MCF 10A (cell line): ENCODE results near the gene SOS1. TPM values are rescaled to one million over a fixed set of nuclear protein-coding genes. Genes with fewer than 3 reads are reported as not detected.

Source experiments
- BruUV-seq: library from RNA; stranded (reverse); fragments of 400-500 nt; replicated peaks from 2 replicates; lab custom pipeline; 2021; lab: Mats Ljungman, UMichigan
- CTCF ChIA-PET: fragments of 300-600 bp; sonication (Branson Sonifier 250); formaldehyde crosslinking; extraction: SDS; loops from one replicate; lab custom pipeline; 2021; ENCODE audit warnings: antibody characterized with exemption, inconsistent platforms; lab: Yijun Ruan, JAX
- POLR2A ChIA-PET: fragments of 300-600, 350-650 bp; sonication (Branson Sonifier 250); formaldehyde crosslinking; extraction: SDS; loops from one replicate; lab custom pipeline; 2020; ENCODE audit warnings: antibody characterized with exemption, inconsistent platforms; lab: Yijun Ruan, JAX
- DNase-seq: peaks from one replicate; pipeline ENCODE4 v3.0.0-alpha.2; 2018; ENCODE audit not compliant: unreplicated experiment
- H3K27ac Mint-ChIP-seq: one replicate; pipeline ENCODE4 v1.8.0; 2022; ENCODE audit warnings: mild to moderate bottlenecking, low read depth, mixed read lengths; ENCODE audit not compliant: unreplicated experiment
- H3K27me3 Mint-ChIP-seq: one replicate; pipeline ENCODE4 v1.8.0; 2022; ENCODE audit warnings: mixed read lengths; ENCODE audit not compliant: insufficient read depth, unreplicated experiment
- H3K36me3 Mint-ChIP-seq: one replicate; pipeline ENCODE4 v1.8.0; 2022; ENCODE audit warnings: mild to moderate bottlenecking, moderate library complexity, mixed read lengths; ENCODE audit not compliant: insufficient read depth, unreplicated experiment
- H3K4me1 Mint-ChIP-seq: one replicate; pipeline ENCODE4 v1.8.0; 2022; ENCODE audit warnings: mixed read lengths; ENCODE audit not compliant: insufficient read depth, unreplicated experiment
- H3K4me3 Mint-ChIP-seq: one replicate; pipeline ENCODE4 v1.8.0; 2022; ENCODE audit warnings: mild to moderate bottlenecking, moderate library complexity, mixed read lengths; ENCODE audit not compliant: unreplicated experiment
- H3K9me3 Mint-ChIP-seq: one replicate; pipeline ENCODE4 v1.8.0; 2022; ENCODE audit warnings: mixed read lengths; ENCODE audit not compliant: unreplicated experiment
- intact Hi-C: fragments of 100-400 bp; cut with micrococcal nuclease; formaldehyde crosslinking; loops from 2 replicates; pipeline ENCODE4 v1.14.1; 2022
- total RNA-seq: library from RNA; stranded (reverse); gene quantifications from 2 replicates; pipeline ENCODE4 v1.2.3, GENCODE V29; 2022
- TF ChIP-seq, protein P1 (sequence below): fragments of 200-600 bp; IDR thresholded peaks from one replicate; pipeline ENCODE4 v1.8.0; 2022; ENCODE audit warnings: antibody characterized with exemption, mild to moderate bottlenecking; ENCODE audit not compliant: unreplicated experiment

Gene SOS1
- total RNA-seq, 1 experiment from 2014 or later, result 18.5 TPM

DNA sequence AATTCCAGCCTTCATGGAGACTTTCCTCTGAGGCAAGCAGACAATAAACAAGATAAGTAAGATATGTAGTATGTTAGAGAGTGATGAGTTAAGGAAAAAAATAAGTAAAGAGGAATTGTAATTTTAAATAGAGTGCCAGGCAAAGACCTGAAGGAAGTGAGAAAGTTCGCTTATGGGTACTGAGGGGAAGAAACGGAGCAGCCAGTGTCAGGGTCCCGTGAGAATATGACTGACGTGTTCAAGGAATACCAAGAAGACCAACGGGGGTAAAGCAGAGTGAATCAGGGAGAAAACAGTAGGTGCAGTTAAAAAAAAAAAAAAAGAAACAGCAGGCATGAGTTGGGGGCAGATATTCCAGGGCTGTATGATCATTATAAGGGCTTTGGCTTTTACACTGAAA is 186.1 kb downstream of the SOS1 start:
- POLR2A ChIA-PET, result no interaction called here
- Mint-ChIP-seq H3K36me3 (no peaks in the 10 kb centered on the region), H3K4me3 (no peak overlapping the region), H3K27me3 (no peaks in the 10 kb centered on the region), H3K27ac (no peak overlapping the region), H3K9me3 (no peaks in the 10 kb centered on the region), H3K4me1 (peaks cover 13% of the 10 kb centered on the region)
- TF ChIP-seq, protein P1, sequence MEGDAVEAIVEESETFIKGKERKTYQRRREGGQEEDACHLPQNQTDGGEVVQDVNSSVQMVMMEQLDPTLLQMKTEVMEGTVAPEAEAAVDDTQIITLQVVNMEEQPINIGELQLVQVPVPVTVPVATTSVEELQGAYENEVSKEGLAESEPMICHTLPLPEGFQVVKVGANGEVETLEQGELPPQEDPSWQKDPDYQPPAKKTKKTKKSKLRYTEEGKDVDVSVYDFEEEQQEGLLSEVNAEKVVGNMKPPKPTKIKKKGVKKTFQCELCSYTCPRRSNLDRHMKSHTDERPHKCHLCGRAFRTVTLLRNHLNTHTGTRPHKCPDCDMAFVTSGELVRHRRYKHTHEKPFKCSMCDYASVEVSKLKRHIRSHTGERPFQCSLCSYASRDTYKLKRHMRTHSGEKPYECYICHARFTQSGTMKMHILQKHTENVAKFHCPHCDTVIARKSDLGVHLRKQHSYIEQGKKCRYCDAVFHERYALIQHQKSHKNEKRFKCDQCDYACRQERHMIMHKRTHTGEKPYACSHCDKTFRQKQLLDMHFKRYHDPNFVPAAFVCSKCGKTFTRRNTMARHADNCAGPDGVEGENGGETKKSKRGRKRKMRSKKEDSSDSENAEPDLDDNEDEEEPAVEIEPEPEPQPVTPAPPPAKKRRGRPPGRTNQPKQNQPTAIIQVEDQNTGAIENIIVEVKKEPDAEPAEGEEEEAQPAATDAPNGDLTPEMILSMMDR, result no peak
- intact Hi-C loops, result no loop called here
- no peak for DNase-seq
- BruUV-seq, result no TSS peak
- CTCF ChIA-PET, result interaction anchor here (3.3 kb wide), 1 partner anchor 13 kb away, joined by 38 read pairs; no protein-coding TSS in a partner anchor

DNA sequence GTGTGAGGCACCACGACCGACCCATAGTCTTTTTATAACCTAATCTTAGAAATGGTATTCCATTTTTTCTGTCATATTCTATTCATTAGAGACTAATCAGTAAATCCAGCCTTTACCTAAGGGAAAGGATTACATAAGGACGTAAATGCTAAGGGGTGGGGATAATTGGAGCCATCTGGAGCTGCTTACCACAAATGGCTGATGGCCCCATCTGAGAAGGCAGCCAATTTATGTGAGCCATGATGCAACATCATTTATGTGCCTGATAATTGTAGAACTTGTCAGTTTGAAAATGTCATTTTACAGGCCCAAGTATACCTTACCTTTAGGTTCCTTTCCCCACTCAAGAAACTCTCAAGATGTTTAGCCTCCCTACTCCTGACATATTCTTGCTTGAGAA is 187.2 kb downstream of the SOS1 start:
- H3K36me3 Mint-ChIP-seq, result no peaks in the 10 kb centered on the region
- no peaks in the 10 kb centered on the region for H3K27me3 Mint-ChIP-seq
- TF ChIP-seq, protein P1, result no peak
- no peak for DNase-seq
- ChIA-PET POLR2A (no interaction called here), CTCF (no interaction called here)
- no peak overlapping the region for H3K27ac Mint-ChIP-seq
- BruUV-seq, result no TSS peak
- H3K4me1 Mint-ChIP-seq, result peaks cover 13% of the 10 kb centered on the region
- no peaks in the 10 kb centered on the region for H3K9me3 Mint-ChIP-seq
- no peak overlapping the region for H3K4me3 Mint-ChIP-seq
- intact Hi-C loops, result no loop called here

DNA sequence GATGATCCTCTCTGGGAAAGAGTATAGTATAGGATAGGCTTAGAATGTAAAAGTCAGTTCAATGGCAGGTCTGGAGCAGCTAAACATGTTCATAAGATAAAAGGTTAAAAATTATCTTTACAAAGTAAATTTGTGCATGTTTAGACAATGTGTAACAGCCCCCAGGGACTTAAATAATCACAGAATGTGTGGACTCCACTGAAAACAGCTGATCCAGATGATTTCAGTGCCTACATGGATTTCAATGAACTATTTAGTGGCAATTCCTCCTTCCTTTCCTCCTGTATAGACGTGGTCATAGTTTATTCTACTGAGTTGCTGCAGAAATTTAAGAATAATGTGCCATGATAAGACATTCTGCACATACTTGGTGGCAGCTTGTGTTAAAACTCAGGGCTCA is 188.3 kb downstream of the SOS1 start:
- BruUV-seq, result no TSS peak
- H3K4me1 Mint-ChIP-seq, result peaks cover 13% of the 10 kb centered on the region
- no peaks in the 10 kb centered on the region for H3K9me3 Mint-ChIP-seq
- no peak for DNase-seq
- no peak overlapping the region for H3K27ac Mint-ChIP-seq
- TF ChIP-seq, protein P1, result no peak
- ChIA-PET POLR2A (interaction anchor here (1.0 kb wide), 1 partner anchor 25 kb away, joined by 4 read pairs; no protein-coding TSS in a partner anchor), CTCF (interaction anchor here (0.6 to 1.2 kb wide), 2 partner anchors 15 to 187 kb away, joined by 3 to 6 read pairs; no protein-coding TSS in a partner anchor)
- no peaks in the 10 kb centered on the region for H3K27me3 Mint-ChIP-seq
- no peak overlapping the region for H3K4me3 Mint-ChIP-seq
- no peaks in the 10 kb centered on the region for H3K36me3 Mint-ChIP-seq
- intact Hi-C loops, result no loop called here

Other genes with a start within 250 kb of the SOS1 start
- 17.9 and 21.3 TPM in 2 replicates for gene DHX57, start 245.1 kb downstream of the SOS1 start, total RNA-seq
- 13.9 and 14.8 TPM in 2 replicates for gene MORN2, start 245.1 kb downstream of the SOS1 start, total RNA-seq
- 0.07 and 0.76 TPM in 2 replicates for gene ARHGEF33, start 231.2 kb downstream of the SOS1 start, total RNA-seq
- gene CDKL4, start 122.9 kb upstream of the SOS1 start, total RNA-seq, result 1.1 TPM in 1 of 2 replicates, not detected in the other